ENCODE results near the gene NT5DC4. TPM values are rescaled to one million over a fixed set of nuclear protein-coding genes. Genes with fewer than 3 reads are reported as not detected.

Gene NT5DC4
- total RNA-seq, 1 donor: not detected

DNA sequence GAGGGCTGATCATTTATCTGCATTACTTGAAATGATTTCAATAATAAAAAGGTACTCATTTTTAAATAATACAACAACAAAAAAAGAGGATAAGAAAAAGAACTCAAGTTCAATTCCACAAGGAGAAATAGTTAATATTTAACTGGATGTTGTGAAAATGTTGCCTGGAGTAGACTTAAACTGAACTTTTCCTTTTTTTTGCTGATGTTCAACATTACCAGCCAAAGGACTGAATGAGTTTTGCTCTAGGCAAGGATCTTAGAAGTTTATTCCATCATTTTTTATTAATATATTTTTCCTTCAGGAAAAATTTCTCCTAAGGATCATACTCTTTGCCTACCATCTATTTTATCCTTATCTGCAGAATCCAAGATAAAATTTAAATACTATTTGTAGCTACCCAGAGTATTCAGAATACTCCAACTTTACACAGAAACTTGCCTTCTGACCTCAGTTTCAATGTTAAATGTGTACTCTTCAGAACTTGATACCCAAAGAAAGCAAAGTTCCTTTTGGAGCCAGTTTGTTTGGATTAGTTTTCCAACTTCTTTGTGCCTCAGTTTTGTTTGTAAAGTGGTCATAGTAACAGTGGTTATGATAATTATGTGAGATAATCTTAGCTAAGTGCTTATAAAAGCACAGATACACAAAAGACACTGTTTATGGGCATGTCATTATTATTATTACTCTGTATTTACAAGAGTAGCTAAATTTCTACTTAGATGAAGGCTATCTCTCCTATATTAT lies 30.8 kb downstream of the NT5DC4 start:
- H3K4me1 ChIP-seq (ENCODE audit: insufficient read depth, low read length): peaks cover 24% of the 10 kb centered on the region
- H3K27me3 ChIP-seq (ENCODE audit: insufficient read depth, low read length): no peaks in the 10 kb centered on the region
- no peak overlapping the region for H3K4me3 ChIP-seq (ENCODE audit: low read length)
- no peaks in the 10 kb centered on the region for H3K9me3 ChIP-seq (ENCODE audit: low read depth, low read length)

DNA sequence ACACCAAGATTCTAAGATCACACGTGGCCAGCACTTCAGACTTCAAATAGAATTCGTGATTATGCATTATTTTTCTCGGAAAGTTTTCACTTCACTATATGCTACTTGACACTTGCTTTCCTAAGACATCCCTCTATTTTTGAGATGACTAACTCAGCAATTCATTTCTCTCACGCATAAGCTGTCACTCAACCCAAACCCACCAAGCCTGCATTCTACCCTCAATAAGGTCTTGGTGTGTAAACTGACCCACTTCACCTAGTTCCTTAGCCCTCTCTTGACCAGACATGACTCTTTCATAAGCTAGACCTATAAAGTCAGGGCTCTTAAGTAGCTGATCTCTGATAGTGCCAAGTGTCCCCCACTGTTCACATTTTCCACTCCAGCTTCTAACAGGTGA lies 31.8 kb downstream of the NT5DC4 start:
- H3K4me3 ChIP-seq (ENCODE audit: low read length): no peak overlapping the region
- H3K9me3 ChIP-seq (ENCODE audit: low read depth, low read length): no peaks in the 10 kb centered on the region
- H3K4me1 ChIP-seq (ENCODE audit: insufficient read depth, low read length): peaks cover 29% of the 10 kb centered on the region
- H3K27me3 ChIP-seq (ENCODE audit: insufficient read depth, low read length): no peaks in the 10 kb centered on the region

DNA sequence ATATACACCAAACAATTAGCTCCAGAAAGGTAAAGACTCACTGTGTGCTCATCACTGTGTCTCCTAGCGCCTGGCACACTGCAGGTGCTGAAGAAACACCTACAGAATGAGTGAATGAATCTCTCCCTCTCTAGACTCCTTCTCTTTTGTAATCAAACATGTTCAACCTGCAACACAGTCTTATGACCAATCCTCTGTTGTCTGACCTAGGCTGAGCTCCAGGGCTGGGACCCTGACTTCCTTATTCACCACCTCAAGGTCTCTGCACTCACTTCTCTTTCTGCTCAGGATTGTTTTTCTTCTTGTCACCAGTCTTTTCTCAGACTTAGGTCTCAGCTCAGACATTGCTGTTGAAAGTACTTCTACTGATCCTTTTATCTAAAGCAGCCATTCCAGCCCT lies 33.7 kb downstream of the NT5DC4 start:
- Histone ChIP-seq H3K27me3 (ENCODE audit: insufficient read depth, low read length) (no peaks in the 10 kb centered on the region), H3K4me3 (ENCODE audit: low read length) (no peak overlapping the region), H3K4me1 (ENCODE audit: insufficient read depth, low read length) (peaks cover 30% of the 10 kb centered on the region), H3K9me3 (ENCODE audit: low read depth, low read length) (no peaks in the 10 kb centered on the region)

DNA sequence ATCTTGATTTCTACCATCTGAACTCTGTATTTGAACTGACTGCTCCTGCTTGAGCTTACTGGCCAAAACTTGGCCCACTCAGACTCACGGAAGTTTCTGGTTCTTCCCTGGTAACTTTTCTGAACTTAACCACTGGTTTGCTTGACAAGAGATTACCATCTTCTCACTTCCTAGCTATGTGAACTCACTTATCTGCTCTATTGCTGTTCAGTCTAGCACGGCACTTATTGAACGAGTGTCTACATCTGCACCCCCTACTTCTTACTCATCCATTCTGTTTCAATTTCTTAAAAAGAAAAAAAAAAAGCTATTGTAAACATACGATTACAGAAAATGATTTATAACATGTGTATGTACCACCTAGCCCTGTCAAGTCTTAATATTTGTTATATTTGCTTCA lies 34.6 kb downstream of the NT5DC4 start:
- Histone ChIP-seq H3K27me3 (ENCODE audit: insufficient read depth, low read length) (no peaks in the 10 kb centered on the region), H3K4me1 (ENCODE audit: insufficient read depth, low read length) (peaks cover 22% of the 10 kb centered on the region), H3K4me3 (ENCODE audit: low read length) (no peak overlapping the region), H3K9me3 (ENCODE audit: low read depth, low read length) (no peaks in the 10 kb centered on the region)

DNA sequence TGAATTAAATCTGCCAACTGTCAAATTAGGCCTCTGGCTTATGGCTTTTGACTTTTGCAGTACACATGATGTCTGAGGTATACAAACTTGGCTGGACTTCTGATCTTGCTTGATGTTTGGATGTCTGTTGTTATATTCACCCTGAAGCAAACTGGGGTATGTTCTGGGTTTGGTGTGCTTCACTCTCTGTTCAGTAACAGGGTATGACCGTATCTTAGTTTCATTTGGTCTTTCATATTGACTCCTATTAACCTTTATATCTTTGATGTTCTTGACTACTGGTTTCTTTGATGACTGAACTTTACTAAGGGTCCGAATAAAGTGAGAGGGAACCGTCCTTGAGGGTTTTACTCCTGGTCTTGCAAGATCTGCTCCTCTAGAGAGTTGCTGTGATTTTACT lies 35.4 kb downstream of the NT5DC4 start:
- Histone ChIP-seq H3K27me3 (ENCODE audit: insufficient read depth, low read length) (no peaks in the 10 kb centered on the region), H3K4me3 (ENCODE audit: low read length) (no peak overlapping the region), H3K4me1 (ENCODE audit: insufficient read depth, low read length) (peaks cover 22% of the 10 kb centered on the region), H3K9me3 (ENCODE audit: low read depth, low read length) (no peaks in the 10 kb centered on the region)

DNA sequence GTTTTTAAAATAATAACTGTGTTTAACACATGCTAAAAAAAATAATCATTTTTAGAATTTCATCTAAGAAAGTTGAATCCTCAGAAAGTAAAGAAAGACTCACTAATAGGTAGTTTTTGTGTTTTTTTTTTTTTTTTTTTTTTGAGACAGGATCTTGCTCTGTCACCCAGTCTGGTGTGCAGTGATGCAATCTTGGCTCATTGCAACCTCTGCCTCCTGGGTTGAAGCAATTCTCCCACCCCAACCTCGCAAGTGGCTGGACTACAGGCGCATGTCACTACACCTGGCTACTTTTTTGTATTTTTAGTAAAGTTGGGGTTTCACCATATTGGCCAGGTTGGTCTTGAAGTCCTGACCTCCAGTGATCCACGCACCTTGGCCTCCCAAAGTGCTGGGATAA lies 36.4 kb downstream of the NT5DC4 start:
- no peaks in the 10 kb centered on the region for H3K9me3 ChIP-seq (ENCODE audit: low read depth, low read length)
- no peak overlapping the region for H3K4me3 ChIP-seq (ENCODE audit: low read length)
- H3K4me1 ChIP-seq (ENCODE audit: insufficient read depth, low read length): peaks cover 22% of the 10 kb centered on the region
- H3K27me3 ChIP-seq (ENCODE audit: insufficient read depth, low read length): no peaks in the 10 kb centered on the region

DNA sequence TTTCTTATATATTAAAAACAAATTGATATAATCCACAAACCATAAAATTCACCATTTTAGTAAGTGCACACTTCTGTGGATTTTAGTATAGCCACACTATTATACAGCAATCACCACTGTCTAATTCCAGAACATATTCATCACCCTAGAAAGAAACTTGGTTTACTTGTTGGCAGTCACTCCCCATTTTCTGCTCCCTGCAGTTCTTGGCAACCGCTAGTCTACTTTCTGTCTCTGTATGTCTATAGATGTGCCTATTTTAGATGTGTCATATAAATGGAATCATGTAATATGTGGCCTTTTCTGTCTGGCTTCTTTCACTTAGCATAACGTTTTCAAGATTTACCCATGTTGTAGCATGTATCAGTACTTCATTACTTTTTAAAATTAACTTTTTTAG lies 37.9 kb downstream of the NT5DC4 start:
- no peaks in the 10 kb centered on the region for H3K27me3 ChIP-seq (ENCODE audit: insufficient read depth, low read length)
- no peaks in the 10 kb centered on the region for H3K9me3 ChIP-seq (ENCODE audit: low read depth, low read length)
- H3K4me1 ChIP-seq (ENCODE audit: insufficient read depth, low read length): peaks cover 33% of the 10 kb centered on the region
- no peak overlapping the region for H3K4me3 ChIP-seq (ENCODE audit: low read length)

DNA sequence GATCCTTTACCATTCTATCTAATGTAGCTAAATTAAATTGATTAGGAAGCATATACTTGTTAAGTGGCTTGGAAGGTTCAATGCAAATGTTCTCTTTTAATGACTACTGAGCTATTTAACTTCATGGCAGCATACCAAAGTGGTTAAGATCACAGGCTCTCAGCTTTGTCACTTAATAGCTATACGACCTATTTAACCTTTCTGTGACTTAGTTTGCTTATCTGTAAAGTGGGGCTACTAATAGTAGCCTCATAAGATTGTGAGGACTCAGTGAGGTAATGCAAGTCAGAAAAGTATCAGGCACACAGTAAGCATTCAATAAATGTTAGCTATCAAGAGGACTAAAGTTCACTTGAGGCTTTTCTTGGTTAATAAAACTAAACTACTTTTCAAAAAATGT lies 39.3 kb downstream of the NT5DC4 start:
- Histone ChIP-seq H3K4me1 (ENCODE audit: insufficient read depth, low read length) (peaks cover 30% of the 10 kb centered on the region), H3K4me3 (ENCODE audit: low read length) (no peak overlapping the region), H3K9me3 (ENCODE audit: low read depth, low read length) (no peaks in the 10 kb centered on the region), H3K27me3 (ENCODE audit: insufficient read depth, low read length) (no peaks in the 10 kb centered on the region)

DNA sequence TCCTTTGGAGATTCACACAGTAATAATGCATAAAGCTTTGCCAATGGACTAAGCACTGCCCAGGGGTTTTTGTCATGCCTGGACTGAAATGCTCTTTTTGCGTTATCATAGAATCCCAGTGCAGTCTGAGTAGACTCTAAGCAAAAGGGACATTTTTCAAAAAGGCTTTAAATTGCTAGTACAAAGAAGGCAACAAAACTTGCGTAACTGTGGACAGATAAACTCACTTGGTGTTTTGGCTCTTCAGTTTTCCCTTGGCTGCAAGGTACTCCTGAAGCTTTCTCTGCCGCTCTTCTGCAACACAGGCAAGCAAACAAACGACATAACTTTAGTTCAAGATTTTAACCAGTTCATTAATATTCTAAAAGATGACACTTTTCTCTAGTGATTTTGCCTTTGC lies 41.5 kb downstream of the NT5DC4 start:
- Histone ChIP-seq H3K4me1 (ENCODE audit: insufficient read depth, low read length) (peaks cover 29% of the 10 kb centered on the region), H3K9me3 (ENCODE audit: low read depth, low read length) (no peaks in the 10 kb centered on the region), H3K4me3 (ENCODE audit: low read length) (no peak overlapping the region), H3K27me3 (ENCODE audit: insufficient read depth, low read length) (no peaks in the 10 kb centered on the region)

DNA sequence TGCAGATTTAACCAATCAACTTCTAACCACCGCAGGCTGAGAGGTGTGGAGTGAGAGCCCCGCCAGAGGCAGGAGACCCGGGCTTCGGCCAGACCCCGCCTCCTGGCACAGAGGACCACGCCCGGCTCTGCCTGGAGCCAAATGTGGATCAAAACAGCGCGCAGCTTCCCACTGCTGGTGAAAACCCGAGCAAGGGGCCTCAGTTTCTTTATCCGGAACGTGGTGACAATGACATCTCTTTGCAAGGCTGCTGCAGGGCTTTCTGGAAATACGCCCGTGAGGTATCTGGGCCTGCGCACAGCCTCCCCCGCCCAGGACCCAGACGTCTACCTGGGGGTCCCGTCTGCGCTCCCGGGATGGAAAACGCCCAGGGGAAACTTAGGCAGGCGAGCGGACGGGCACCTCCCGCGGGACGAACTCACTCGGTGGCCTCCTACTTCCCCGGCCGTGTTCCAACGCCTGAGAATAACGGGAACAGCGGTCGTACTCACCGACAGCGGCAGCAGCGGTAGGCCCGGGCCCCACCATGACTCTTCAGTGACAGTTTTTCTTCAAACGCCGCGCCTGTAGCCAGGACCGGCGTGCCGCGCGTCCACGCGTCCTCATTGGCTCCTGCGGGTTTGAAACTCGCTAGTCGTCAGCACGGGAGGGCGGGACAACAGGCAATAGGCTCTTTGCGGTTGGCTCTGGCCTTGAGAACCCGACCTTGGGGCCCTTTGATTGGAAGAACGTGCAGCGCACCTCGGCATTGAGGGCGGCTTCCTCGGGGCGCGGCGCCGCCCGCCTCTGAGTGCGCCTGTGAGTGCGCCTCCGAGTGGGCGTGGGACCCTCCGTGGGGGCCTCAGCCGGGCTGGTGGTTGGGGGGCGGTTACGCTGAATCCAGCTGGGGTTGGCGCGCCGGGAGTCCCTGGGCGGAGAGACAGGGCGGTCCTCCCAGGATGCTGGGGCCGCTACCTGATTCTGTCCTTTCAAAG lies 43.5 kb downstream of the NT5DC4 start, which contains the start of gene CKAP2L:
Gene CKAP2L (minus strand): TSS at position 539 of the 974 bp plus-strand sequence. CDS start 11 bp downstream, at position 528.
- Histone ChIP-seq H3K27me3 (ENCODE audit: insufficient read depth, low read length) (no peaks in the 10 kb centered on the region), H3K9me3 (ENCODE audit: low read depth, low read length) (no peaks in the 10 kb centered on the region), H3K4me3 (ENCODE audit: low read length) (peak within 1 kb of the TSS; percentile 63), H3K4me1 (ENCODE audit: insufficient read depth, low read length) (peaks cover 38% of the 10 kb centered on the region)

DNA sequence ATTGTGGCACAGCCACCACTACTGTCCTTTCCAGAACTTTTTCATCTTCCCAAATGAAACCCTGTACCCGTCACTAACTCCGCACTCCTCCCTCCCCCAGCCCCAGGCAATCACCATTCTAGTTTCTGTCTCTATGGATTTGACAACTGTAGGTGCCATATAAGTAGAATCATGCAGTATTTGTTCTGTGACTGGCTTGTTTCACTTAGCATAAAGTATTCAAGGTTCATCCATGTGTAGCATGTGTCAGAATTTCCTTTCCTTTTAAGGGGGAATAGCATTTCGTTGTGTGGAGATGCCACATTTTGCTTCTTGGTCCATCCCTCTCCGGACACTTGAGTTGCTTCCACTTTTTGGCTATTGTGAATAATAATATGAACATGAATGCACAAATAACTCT lies 44.4 kb downstream of the NT5DC4 start:
- peaks cover 38% of the 10 kb centered on the region for H3K4me1 ChIP-seq (ENCODE audit: insufficient read depth, low read length)
- peak overlapping the region; percentile 63 for H3K4me3 ChIP-seq (ENCODE audit: low read length)
- no peaks in the 10 kb centered on the region for H3K27me3 ChIP-seq (ENCODE audit: insufficient read depth, low read length)
- H3K9me3 ChIP-seq (ENCODE audit: low read depth, low read length): no peaks in the 10 kb centered on the region

DNA sequence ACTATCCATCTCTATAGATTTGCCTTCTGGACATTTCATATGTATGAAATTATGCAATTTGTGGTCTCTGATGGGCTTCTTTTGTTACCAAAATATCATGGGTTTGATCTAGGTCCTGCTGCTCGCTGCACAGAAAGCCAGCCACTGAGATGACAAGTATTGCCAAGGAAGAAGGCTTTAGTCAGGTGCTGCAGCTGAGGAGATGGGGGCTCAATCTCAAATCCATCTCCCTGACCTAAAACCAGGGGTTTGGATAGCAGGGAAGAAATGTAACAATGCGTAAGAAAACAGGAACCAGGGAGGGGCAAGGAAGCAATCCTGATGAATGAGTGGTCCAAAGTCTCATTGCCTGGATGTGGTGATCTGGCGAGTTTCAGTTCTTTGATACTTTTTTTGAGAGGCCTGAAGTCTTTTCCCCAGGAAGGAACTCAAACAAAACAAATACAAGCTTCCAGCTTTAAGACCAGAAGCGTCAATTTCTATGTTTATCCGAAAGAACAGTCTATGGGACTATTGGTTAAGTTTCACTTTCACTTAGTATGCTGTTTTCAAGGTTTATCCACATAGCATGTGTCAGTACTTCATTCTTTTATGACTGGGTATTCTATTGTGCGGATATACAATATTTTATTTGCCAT lies 47.0 kb downstream of the NT5DC4 start:
- Histone ChIP-seq H3K9me3 (ENCODE audit: low read depth, low read length) (no peaks in the 10 kb centered on the region), H3K27me3 (ENCODE audit: insufficient read depth, low read length) (no peaks in the 10 kb centered on the region), H3K4me1 (ENCODE audit: insufficient read depth, low read length) (peaks cover 42% of the 10 kb centered on the region), H3K4me3 (ENCODE audit: low read length) (peak overlapping the region; percentile 26)

DNA sequence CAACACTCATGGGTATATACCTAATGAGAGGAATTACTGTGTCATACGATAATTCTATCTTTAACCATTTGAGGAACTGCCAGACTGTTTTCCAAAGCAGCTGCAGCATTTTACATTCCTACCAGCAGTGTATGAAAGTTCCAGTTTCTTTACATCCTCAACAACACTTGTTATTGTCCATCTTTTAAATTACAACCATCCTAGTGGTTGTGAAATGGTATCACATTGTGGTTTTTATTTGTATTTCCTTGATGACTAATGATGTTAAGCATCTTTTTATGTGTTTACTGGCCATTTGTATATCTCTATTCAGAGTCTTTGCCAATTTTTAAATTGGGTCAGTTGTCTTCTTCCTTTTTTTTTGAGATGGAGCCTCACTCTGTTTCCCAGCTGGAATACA lies 47.6 kb downstream of the NT5DC4 start:
- H3K27me3 ChIP-seq (ENCODE audit: insufficient read depth, low read length): no peaks in the 10 kb centered on the region
- H3K9me3 ChIP-seq (ENCODE audit: low read depth, low read length): no peaks in the 10 kb centered on the region
- no peak overlapping the region for H3K4me3 ChIP-seq (ENCODE audit: low read length)
- peaks cover 36% of the 10 kb centered on the region for H3K4me1 ChIP-seq (ENCODE audit: insufficient read depth, low read length)

DNA sequence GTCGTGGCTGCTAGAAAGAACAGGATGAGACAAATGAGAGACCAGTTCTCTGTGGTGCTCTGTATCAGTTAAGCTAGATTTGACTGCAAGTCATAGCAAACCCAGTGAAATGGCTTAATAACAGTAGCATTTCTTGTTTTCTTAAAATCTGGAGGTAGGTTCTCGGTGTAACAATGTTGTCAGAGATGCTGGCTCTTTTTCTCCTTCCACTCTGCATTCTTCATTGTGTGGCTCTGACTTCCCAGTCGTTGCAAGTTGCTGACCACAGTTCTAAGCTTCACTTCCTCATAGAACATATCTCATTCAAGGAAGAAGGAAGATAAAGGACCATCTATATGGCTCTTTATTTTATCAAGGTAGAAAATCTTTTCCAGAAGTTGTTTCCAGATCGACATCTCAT lies 51.5 kb downstream of the NT5DC4 start:
- peaks cover 20% of the 10 kb centered on the region for H3K4me1 ChIP-seq (ENCODE audit: insufficient read depth, low read length)
- peaks cover under 1% of the 10 kb centered on the region for H3K27me3 ChIP-seq (ENCODE audit: insufficient read depth, low read length)
- H3K9me3 ChIP-seq (ENCODE audit: low read depth, low read length): no peaks in the 10 kb centered on the region
- H3K4me3 ChIP-seq (ENCODE audit: low read length): no peak overlapping the region

DNA sequence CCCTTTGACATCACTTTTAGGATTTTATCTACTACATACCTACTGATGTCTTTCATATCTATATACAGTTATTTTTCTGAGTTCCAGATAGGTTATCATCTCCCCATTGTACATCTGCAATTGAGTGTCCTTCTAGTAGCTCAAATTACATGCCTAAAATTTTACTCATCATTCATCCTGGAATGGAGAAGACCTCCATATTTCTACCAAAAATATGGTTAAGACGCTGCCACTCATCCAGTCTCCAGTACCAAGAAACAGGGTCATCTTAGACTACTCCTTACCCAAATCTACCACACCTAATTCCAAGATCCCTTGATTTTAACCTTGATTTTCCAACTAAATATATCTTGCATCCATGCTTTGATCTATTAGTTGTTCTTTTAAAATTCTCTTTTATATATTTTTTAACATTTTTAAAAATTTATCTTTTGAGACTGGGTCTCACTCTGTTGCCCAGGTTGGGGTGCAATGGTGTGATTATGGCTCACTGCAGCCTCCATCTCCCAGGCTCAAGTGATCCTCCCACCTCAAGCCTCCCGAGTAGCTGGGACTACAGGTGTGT lies 52.2 kb downstream of the NT5DC4 start:
- H3K4me1 ChIP-seq (ENCODE audit: insufficient read depth, low read length): peaks cover 14% of the 10 kb centered on the region
- H3K27me3 ChIP-seq (ENCODE audit: insufficient read depth, low read length): peaks cover 3% of the 10 kb centered on the region
- no peak overlapping the region for H3K4me3 ChIP-seq (ENCODE audit: low read length)
- H3K9me3 ChIP-seq (ENCODE audit: low read depth, low read length): no peaks in the 10 kb centered on the region
